Endometrial microvascular endothelial cells (primary cell): ENCODE measurements around the gene GRAMD1A. TPM values are rescaled to one million over a fixed set of nuclear protein-coding genes. Genes with fewer than 3 reads are reported as not detected.

ENCODE experiments used
- in situ Hi-C: cut with HindIII; loops from 2 replicates; pipeline ENCODE4 v1.10.0; 2017; ENCODE audit warnings: low sequenced_read_pairs, low pct_unique_long_range_greater_than_20kb; ENCODE audit errors: inconsistent ontology term
- total RNA-seq: library from RNA; depleted of rRNA; stranded (reverse); fragments of >200 nt; gene quantifications from one replicate; pipeline ENCODE4 v1.2.3, GENCODE V29; 2015; ENCODE audit errors: inconsistent ontology term

GRAMD1A gene
- total RNA-seq, 1 donor from 2014 or later, result 52.4 TPM

GRCh38 chr19:35060160-35060855, 60.2 kb downstream of the GRAMD1A start:
- in situ Hi-C loops, result no loop called here

- in situ Hi-C loops, result no loop called here
Measured at GRCh38 chr19:35061583-35062373, 61.7 kb downstream of the GRAMD1A start.

- in situ Hi-C loops, result no loop called here
Measured at GRCh38 chr19:35062942-35063341, 62.8 kb downstream of the GRAMD1A start.

GRCh38 chr19:35063940-35064818, 64.1 kb downstream of the GRAMD1A start:
- in situ Hi-C loops, result no loop called here

- in situ Hi-C loops, result no loop called here
Measured at GRCh38 chr19:35065574-35065973, 65.5 kb downstream of the GRAMD1A start.

GRCh38 chr19:35066121-35066520, 66.0 kb downstream of the GRAMD1A start:
- in situ Hi-C loops, result no loop called here

- in situ Hi-C loops, result no loop called here
Measured at GRCh38 chr19:35066691-35067563, 66.8 kb downstream of the GRAMD1A start.

- in situ Hi-C loops, result no loop called here
Measured at GRCh38 chr19:35068941-35069634, 69.0 kb downstream of the GRAMD1A start.

GRCh38 chr19:35069696-35070095, 69.6 kb downstream of the GRAMD1A start:
- in situ Hi-C loops, result no loop called here

GRCh38 chr19:35070471-35070870, 70.3 kb downstream of the GRAMD1A start:
- in situ Hi-C loops, result no loop called here

GRCh38 chr19:35073516-35073915, 73.4 kb downstream of the GRAMD1A start:
- in situ Hi-C loops, result no loop called here

- in situ Hi-C loops, result no loop called here
Measured at GRCh38 chr19:35073941-35074340, 73.8 kb downstream of the GRAMD1A start.

- in situ Hi-C loops, result no loop called here
Measured at GRCh38 chr19:35074426-35075201, 74.5 kb downstream of the GRAMD1A start.

- in situ Hi-C loops, result no loop called here
Measured at GRCh38 chr19:35075202-35076025, 75.3 kb downstream of the GRAMD1A start.

GRCh38 chr19:35076026-35076370, 75.9 kb downstream of the GRAMD1A start:
- in situ Hi-C loops, result no loop called here
